Measurements from ENCODE around the gene IL13RA1.
"Not testable (repeated sequence)": the region's sequence is repeated elsewhere in the genome, so short reads cannot be mapped to it uniquely, and the experiment has no call there.

Gene IL13RA1

GRCh38 chrX:118780911-118781310 is 53.5 kb downstream of the IL13RA1 start:
- no peak for DNase-seq

- no peak for DNase-seq
These were observed 68.3 kb downstream of the IL13RA1 start for GRCh38 chrX:118795528-118796280.

GRCh38 chrX:118802857-118803256 is 75.5 kb downstream of the IL13RA1 start:
- no peak for DNase-seq

DNA sequence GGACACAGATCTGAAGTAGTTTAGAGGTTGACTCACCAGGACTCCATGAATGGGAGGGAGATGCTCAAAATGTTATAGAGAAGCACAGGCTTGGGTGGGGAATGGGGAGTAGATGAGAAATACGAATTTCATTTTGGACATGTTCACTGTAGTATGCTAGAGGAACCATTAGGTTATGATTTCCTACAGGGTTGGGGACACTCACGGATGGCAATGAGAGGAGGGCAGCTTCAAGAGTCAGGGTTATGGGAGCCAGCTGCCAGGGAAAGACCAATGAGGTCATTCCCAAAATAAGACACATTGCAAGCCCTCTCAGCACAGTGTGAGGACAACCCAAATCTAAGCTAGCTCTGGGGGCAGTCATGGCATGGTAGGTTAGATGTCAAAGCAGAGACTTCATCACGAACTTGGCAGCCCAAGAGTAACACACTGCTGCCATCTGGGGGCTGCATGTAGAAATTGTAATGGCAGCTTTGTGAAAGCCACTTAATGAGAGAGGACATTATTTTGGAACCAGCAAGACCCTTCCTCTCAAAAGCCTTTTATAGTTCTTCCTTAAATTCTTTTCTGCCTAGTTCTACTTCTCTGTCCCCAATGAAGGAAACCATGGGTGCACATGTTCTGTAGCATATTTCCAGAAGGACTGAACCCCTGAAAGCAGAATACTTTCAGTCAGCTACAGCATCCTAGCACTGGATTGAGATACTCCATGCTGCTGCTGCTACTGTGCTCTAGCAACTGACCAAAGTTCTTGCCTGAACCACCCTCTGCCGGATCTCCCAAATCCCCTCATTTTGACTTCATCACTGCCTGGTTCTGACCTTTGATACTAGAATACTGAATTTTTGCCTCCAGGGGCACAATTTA is 80.0 kb downstream of the IL13RA1 start:
- peak in 1 of 4 experiments; percentile 25 for DNase-seq

GRCh38 chrX:118817257-118817656 is 89.9 kb downstream of the IL13RA1 start:
- DNase-seq, result not testable (repeated sequence)

DNA sequence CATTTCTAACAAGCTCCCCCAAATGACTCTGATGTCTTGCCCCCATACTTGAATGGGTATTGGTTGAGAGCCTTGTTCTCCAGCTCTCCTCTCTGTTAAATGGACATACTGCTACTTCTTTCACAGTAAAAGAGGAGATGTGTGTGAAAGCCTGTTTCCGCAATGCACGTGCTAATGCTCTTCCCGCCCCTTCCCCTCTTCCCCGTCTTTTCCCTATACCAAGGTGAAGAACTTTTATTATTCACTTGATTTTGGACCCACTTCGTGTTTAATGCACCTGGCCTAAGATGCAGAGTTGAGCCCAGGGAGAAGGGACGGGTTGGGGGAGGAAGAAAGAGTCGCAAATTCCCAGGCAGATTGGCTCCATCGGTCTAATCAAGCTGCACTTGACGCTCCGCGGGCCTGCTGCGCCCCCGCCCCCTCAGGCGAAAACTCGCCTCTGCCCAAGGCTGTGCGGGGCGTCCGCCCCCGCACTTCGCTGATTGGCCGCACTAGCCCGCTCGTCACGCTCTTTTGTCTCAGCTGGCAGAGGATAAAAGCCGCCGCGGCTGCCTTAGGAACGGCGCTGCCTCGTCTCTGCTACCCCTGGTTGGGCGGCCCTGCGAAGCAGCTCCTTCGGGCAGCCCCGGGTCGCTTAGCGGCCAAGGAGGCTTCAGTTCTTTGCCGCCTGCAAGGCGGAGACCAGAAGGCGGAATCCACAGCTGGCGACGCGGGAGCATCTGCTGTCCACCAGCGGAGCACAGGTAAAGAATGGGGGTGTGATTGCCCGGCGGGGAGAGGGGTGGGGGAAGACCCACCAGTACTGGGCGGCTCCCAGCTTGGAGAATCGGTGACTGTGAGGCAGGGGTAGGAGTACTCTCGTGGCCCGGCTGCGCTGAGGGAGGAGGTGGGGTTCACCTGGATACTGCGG is 96.1 kb downstream of the IL13RA1 start, which contains the start of gene ZCCHC12:
Gene ZCCHC12, plus strand, starts transcription at position 562 of the 910 bp plus-strand sequence. CDS start 1,421 bp downstream, outside the sequence.
- DNase-seq, result peak in 3 of 4 experiments; percentile 6 to 40 (median 7)

DNA sequence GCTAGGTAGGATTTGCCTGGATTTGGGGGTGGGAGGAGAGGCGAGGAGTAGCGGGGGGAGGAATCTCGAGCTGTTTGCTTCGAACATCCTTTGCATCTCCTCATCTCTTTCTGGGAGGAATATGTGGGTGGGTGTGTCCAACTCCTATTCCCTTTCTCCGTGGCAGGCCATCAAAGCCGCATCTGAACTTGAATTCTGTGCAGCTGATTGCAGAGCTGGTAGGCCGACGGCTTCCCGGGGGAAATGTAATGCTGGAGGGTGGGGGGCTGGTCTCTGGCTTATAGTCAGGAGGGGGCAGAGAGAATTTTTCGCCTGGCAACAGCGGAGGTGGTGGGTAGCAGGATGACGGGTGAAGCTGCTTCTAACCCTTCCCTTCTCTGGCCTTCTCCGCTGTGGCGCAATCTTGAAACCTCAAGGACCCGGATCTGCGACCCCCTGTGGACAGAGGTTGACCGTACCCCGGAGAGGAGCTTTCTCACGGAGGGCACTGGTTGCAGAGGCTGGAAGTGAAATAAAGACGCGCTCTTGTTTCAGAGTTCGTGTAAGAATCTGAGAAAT is 96.8 kb downstream of the IL13RA1 start:
- no peak for DNase-seq

- DNase-seq, result no peak
These were observed 97.8 kb downstream of the IL13RA1 start for GRCh38 chrX:118825227-118825626.

GRCh38 chrX:118839334-118839958 is 112.0 kb downstream of the IL13RA1 start:
- peak; percentile 7 to 45 (median 22) for DNase-seq
